Right forelimb (tissue), 1 donor: Measurements from ENCODE around the gene LCE3B.

Experiments used
- DNase-seq: peaks from one replicate; pipeline ENCODE4 v3.0.0-alpha.2; 2018

LCE3B gene

GRCh38 chr1:152663098-152663497 lies 49.5 kb downstream of the LCE3B start, which contains the start of gene LCE2D:
Gene LCE2D (plus strand): TSS chr1:152663380. CDS start chr1:152664106, 726 bp downstream.
- DNase-seq: no peak
